ENCODE data around the gene SORCS3.
A peak's percentile ranks its signal among the peaks of the same experiment; 100 is the strongest.

The SORCS3 gene

GRCh38 chr10:104641187-104641936, at the start of gene SORCS3:
Gene SORCS3 (plus strand): TSS chr10:104641290.
- no peak for DNase-seq (ENCODE audit: low read depth in 2 of 2)

GRCh38 chr10:104591441-104591840, 49.6 kb upstream of the SORCS3 start:
- DNase-seq (ENCODE audit: low read depth in 2 of 2) = no peak

- no peak for DNase-seq (ENCODE audit: low read depth in 2 of 2)
Measured at GRCh38 chr10:104601166-104601565, 39.9 kb upstream of the SORCS3 start.

GRCh38 chr10:104608091-104608828, 32.8 kb upstream of the SORCS3 start:
- no peak for DNase-seq (ENCODE audit: low read depth in 2 of 2)

GRCh38 chr10:104612571-104613205, 28.4 kb upstream of the SORCS3 start:
- DNase-seq (ENCODE audit: low read depth in 2 of 2) = no peak

- no peak for DNase-seq (ENCODE audit: low read depth in 2 of 2)
Measured at GRCh38 chr10:104613406-104613805, 27.7 kb upstream of the SORCS3 start.

- peak in 1 of 2 donors; percentile 9 for DNase-seq (ENCODE audit: low read depth in 2 of 2)
Measured at GRCh38 chr10:104614245-104614831, 26.8 kb upstream of the SORCS3 start.

GRCh38 chr10:104615136-104615535, 26.0 kb upstream of the SORCS3 start:
- DNase-seq (ENCODE audit: low read depth in 2 of 2) = no peak

GRCh38 chr10:104617831-104618230, 23.3 kb upstream of the SORCS3 start:
- DNase-seq (ENCODE audit: low read depth in 2 of 2) = no peak

- DNase-seq (ENCODE audit: low read depth in 2 of 2) = no peak
Measured at GRCh38 chr10:104622175-104622574, 18.9 kb upstream of the SORCS3 start.

- DNase-seq (ENCODE audit: low read depth in 2 of 2) = no peak
Measured at GRCh38 chr10:104622598-104623209, 18.4 kb upstream of the SORCS3 start.

GRCh38 chr10:104630731-104631130, 10.4 kb upstream of the SORCS3 start:
- DNase-seq (ENCODE audit: low read depth in 2 of 2) = no peak

GRCh38 chr10:104631946-104632345, 9.1 kb upstream of the SORCS3 start:
- no peak for DNase-seq (ENCODE audit: low read depth in 2 of 2)

GRCh38 chr10:104638861-104639589, 2.1 kb upstream of the SORCS3 start:
- DNase-seq (ENCODE audit: low read depth in 2 of 2) = no peak

- DNase-seq (ENCODE audit: low read depth in 2 of 2) = no peak
Measured at GRCh38 chr10:104639590-104640338, 1.3 kb upstream of the SORCS3 start.

- no peak for DNase-seq (ENCODE audit: low read depth in 2 of 2)
Measured at GRCh38 chr10:104640339-104641186, 527 bp upstream of the SORCS3 start.

GRCh38 chr10:104641937-104642657, 1.0 kb downstream of the SORCS3 start:
- DNase-seq (ENCODE audit: low read depth in 2 of 2) = no peak

- DNase-seq (ENCODE audit: low read depth in 2 of 2) = no peak
Measured at GRCh38 chr10:104642658-104643302, 1.7 kb downstream of the SORCS3 start.
